Subcutaneous adipose tissue (tissue), 4 donors: ENCODE data around the gene ARMC7. TPM values are rescaled to one million over a fixed set of nuclear protein-coding genes. Genes with fewer than 3 reads are reported as not detected.

ENCODE experiments used
- CTCF ChIP-seq: fragments of 450-650 bp; IDR thresholded peaks from one replicate; pipeline ENCODE4 v1.5.1; 2016; ENCODE audit warnings: low read depth, mild to moderate bottlenecking, control low read depth, antibody characterized with exemption, moderate library complexity
- total RNA-seq, 4 donors: library from RNA; depleted of rRNA; stranded (reverse); fragments of >200 nt; gene quantifications; one replicate each; pipeline ENCODE4 v1.1.0, GENCODE V29; 2016

The ARMC7 gene
- total RNA-seq, 4 donors from 2014 or later, result 3.1 to 7.0 (median 6.1) TPM

DNA sequence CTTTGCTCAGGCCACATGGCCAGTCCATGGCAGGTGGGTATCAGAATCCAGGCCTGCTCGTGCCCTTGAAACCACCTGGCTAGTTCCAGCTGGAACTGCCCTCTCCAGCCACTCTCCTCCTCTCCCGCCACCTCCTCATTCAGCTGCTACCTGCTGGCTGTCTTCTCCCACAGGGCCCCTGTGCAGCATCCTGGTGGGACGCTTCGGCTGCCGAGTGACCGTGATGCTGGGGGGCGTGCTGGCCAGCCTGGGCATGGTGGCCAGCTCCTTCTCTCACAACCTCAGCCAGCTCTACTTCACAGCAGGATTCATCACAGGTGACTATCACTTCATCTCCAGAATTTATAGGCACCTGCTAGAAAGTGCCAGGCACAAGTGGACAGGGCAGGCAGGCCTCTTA is 11.9 kb upstream of the ARMC7 start:
- TF ChIP-seq CTCF, result no peak

- TF ChIP-seq CTCF, result no peak
These were observed 10.9 kb upstream of the ARMC7 start for GRCh38 chr17:75098861-75099260.

GRCh38 chr17:75099881-75100595 is 9.7 kb upstream of the ARMC7 start:
- TF ChIP-seq CTCF, result no peak

DNA sequence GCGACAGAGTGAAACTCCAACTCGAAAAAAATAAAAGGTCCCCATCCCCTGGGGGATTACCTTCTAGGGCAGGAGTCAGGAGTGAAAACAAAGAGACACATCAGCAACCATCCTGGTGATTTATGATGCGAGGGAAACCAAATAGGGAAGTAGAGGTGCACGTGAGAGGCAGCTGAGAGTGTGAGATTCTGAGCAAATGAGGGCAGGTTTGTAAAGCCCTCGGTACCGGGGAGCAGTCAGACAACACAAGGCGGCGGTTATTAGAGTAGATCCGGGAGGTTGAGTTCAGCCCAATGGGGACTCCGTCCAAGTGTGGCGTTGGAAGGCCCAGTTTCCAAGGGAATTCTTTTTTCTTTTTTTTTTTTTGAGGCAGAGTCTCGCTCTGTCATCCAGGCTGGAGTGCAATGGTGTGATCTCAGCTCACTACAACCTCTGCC is 7.4 kb upstream of the ARMC7 start:
- no peak for TF ChIP-seq CTCF

DNA sequence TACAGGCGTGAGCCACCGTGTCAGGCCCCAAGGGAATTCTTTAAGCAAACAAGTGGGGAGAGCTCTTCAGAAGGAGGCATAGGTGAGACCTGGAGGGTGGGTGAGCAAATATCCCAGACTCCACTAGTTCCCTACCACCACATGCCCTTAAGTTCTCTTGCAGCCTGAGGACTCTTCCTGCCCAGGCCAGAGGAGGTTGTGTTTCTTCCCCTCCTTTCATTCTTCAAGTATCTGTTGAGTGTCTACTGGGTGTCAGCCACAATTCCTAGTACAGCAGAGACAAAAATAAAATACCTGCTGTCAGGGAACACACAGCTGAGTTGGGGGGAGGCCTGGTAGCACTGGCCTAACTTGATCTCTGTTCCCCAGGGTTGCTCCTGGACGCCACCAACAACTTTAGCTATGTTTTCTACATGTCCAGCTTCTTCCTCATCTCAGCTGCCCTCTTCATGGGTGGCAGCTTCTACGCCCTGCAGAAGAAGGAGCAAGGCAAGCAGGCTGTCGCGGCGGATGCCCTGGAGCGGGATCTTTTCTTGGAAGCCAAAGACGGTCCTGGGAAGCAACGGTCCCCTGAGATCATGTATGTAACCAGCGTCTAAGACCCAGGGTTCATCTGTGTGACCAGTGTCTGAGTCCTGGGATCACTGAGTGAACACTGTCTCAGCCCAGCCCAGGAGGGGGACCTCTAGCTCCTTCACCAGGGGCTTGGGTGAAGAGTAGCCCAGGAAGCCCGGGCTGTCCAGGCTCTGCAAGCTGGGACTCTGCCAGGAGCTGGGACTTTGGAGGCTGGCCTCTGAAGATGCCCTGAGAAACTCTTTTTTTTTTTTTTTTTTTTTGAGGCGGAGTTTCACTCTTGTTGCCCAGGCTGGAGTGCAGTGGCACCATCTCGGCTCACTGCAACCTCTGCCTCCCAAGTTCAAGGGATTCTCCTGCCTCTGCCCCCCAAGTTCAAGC is 5.9 kb upstream of the ARMC7 start:
- TF ChIP-seq CTCF, result no peak

GRCh38 chr17:75105126-75106080 is 4.4 kb upstream of the ARMC7 start:
- TF ChIP-seq CTCF, result no peak
